Measurements from ENCODE around the gene AFAP1.
A peak's percentile ranks its signal among the peaks of the same experiment; 100 is the strongest.

Gene AFAP1

GRCh38 chr4:7733801-7734650 is 205.6 kb downstream of the AFAP1 start:
- no peak for DNase-seq

DNA sequence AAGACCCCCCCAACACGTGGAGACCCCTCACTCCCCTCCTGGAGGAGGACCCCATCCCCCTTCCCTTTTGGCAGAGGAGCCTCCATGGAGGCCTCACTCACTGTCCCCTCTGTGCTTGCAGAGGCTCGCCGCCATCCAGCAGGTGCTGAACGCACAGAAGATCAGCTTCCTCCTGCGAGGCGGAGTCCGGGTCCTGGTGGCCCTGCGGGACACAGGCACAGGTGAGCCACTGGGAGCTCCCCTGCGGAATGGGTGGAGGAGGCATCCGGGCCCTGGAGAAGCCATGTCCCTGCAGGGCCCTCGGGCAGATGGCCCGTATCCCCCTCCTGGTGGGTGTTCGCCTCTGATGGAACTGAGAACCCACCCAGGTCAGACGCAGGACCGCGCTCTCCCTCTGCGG is 206.5 kb downstream of the AFAP1 start:
- DNase-seq, result no peak

DNA sequence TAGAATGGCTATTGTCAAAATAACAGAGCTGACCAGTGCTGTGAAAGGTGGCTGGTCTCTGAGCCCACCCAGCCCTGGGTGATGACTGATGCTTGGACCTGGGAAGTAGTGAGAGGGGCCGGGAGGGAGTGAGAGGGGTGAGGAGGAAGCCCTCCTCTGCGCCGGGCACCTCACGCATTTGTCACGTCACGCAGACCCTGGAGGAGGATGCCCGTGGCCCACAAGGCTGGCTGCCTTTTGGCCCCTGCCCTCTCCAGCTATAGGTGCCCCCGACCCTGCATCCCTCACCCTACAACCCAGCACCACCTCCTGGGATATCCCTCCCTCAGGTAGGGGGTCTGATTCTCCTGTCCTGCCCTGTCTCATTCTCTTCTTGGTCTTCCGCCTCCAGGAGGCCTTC is 207.4 kb downstream of the AFAP1 start:
- DNase-seq, result no peak

GRCh38 chr4:7731437-7731836 is 208.2 kb downstream of the AFAP1 start:
- DNase-seq, result no peak

- no peak for DNase-seq
These were observed 211.9 kb downstream of the AFAP1 start for GRCh38 chr4:7727749-7728148.

DNA sequence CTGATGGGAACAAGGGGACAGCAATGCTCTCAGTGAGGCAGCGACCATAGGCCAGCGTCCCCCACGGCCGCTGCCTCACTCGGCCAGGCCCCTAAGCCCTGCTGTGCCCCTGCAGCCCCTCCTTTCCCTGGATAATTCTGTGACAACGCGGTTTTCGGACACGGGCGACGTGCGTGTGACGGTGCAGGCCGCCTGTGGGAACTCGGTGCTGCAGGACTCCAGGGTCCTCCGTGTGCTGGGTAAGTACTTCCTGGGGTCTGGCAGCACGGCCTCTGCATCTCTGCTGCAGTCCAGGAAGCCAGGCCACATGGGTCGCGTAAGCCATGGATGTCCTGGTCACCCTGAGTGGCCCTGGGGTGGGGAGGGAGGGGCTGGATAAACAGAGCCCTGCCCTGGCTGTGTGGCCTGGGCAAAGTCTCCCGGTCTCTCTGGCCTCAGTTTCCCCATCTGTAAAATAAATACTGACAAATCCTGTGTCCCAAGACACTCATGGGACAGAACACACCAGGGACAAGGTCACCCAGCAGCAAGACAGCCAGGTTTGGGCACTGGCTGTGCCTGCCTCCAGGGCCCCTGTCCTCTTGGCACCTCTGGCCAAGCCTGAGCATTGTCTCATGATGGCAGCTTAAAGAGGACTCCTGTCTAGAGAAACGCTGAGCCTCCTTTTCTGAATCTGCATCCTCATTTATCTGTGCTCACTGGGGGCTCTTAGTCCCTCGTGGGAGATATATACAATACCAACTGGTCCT is 212.8 kb downstream of the AFAP1 start:
- DNase-seq, result no peak

DNA sequence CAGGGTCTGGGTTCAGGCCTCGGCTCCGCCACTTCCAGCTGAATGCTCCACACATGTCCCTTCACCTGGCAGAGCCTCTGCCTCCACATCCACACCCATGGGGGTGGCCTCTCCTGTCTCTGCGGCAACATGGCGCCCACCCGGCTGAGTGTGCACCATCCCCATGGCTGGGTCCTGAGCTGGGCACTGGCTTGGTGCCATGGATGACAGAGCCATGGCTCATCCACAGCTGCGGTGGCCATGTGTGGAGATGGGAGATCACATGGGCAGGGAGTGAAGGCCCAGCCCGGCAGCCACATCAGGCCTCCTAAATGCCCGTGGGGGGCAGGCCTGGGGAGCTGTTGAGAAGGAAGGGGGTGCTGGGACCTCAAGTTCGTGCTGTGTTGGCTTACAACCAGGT is 213.7 kb downstream of the AFAP1 start:
- no peak for DNase-seq

DNA sequence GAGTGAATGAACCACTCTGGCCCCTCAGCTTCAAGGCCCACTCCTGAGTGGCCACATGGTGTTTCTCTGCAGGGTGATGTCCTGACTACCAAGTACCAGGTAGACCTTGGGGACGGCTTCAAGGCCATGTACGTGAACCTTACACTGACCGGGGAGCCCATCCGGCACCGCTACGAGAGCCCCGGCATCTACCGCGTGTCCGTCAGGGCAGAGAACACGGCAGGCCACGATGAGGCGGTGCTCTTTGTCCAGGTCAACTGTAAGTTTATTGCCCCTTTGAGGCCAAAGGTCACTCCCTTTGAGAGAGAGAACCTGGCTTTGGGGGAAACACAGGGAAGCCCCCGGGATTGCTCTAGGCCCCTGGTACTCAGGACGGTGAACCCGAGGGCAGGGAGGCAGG is 216.0 kb downstream of the AFAP1 start:
- no peak for DNase-seq

DNA sequence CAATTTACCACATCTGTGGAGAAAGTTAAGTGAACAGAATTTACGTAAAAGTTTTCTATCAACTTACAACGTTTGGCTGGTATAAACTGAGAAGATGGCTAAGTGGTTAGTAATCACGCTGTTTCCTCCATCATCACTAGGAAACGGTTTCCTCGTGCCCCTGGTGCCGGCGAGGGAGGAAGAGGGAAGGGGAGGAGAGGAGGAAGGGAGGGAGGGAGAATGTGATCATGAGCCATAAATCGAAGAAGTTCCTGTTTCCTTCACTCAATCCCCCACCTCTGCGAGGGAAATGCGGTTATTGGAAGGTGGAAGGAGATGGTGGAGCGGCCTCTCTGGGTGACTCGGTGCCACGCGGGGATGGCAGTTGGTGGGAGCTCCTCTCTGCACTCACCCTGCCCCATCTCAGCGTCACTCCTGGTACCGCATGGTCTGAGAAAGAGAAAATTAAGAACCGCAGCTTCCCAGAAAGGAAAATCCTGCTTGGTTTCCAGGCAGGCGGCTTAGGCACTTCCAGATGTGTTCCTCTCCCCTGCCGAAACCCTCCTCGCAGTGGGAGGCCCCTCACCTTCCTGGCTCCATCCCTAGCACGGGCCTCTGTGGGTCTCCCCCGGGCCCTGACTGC is 216.8 kb downstream of the AFAP1 start:
- no peak for DNase-seq

DNA sequence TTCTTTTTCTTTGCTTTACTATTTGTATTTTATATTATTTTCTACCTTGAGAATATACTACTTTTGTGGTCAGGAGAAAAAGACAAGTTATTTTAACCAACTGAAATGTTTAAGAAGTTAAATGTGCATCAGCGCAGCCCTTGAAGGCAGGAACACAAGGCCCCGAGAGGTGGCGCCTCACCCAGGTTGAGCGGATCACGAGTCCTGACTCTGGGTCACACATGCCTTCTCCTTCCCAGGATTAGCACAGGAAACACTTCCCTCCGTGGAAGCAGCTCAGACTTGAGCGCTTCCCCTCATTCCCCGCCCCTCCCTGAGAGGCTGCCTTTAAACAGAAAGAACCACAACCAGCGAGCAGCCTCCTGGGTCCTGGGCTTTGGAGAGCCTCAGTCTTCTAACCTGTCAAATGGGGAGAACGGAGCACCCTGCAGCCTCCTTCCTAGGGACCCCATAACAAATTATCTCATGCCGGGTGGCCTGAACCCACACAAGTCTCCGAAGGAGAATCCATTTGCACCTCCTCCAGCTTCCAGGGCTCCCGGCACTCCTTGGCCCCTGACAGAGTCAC is 217.6 kb downstream of the AFAP1 start:
- no peak for DNase-seq

GRCh38 chr4:7719354-7720174 is 220.1 kb downstream of the AFAP1 start:
- DNase-seq, result peak; percentile 16

GRCh38 chr4:7717946-7718490 is 221.6 kb downstream of the AFAP1 start:
- no peak for DNase-seq

GRCh38 chr4:7717161-7717560 is 222.5 kb downstream of the AFAP1 start:
- DNase-seq, result no peak

GRCh38 chr4:7716010-7716721 is 223.5 kb downstream of the AFAP1 start:
- no peak for DNase-seq

GRCh38 chr4:7715271-7716009 is 224.2 kb downstream of the AFAP1 start:
- no peak for DNase-seq

DNA sequence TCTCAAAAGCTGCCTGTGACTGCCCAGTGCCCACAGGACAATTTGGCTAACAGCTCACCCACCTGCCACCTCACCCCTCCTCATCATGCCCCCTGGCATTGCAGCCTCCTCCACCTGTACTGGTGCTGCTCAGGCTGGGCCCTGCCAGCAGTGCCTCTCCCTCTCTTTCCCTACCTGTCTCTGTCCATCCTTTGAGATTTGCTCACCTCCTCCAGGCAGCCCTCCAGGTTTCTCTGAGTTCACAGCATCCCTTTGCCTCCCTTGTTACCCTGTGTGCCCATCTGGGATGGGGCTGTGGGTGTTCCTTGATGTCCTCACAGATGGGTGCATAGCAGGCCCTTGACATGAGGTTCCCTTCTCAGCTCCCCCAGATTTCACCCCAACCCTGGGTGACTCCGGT is 224.9 kb downstream of the AFAP1 start:
- no peak for DNase-seq

DNA sequence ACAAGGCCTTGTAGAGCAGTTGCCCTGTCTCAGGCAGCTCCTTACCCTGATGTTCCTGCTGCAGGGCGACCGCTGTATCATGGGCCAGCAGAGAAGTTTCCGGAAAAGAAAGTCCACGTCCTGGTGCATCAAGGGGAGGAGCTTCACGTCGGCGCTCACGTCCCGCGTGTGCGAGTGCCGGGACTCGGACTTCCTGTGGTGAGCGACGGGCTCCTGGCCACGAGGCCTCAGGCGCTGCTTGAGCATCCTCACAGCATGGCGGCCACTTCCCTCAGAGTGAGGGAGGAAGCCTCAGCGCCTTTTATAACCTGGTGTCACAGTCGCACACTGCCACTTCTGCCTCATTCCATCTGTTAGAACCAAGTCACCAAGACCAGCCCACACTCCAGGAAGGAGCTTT is 225.5 kb downstream of the AFAP1 start:
- no peak for DNase-seq

GRCh38 chr4:7713757-7714156 is 225.9 kb downstream of the AFAP1 start:
- no peak for DNase-seq

- DNase-seq, result no peak
These were observed 227.5 kb downstream of the AFAP1 start for GRCh38 chr4:7712021-7712671.

DNA sequence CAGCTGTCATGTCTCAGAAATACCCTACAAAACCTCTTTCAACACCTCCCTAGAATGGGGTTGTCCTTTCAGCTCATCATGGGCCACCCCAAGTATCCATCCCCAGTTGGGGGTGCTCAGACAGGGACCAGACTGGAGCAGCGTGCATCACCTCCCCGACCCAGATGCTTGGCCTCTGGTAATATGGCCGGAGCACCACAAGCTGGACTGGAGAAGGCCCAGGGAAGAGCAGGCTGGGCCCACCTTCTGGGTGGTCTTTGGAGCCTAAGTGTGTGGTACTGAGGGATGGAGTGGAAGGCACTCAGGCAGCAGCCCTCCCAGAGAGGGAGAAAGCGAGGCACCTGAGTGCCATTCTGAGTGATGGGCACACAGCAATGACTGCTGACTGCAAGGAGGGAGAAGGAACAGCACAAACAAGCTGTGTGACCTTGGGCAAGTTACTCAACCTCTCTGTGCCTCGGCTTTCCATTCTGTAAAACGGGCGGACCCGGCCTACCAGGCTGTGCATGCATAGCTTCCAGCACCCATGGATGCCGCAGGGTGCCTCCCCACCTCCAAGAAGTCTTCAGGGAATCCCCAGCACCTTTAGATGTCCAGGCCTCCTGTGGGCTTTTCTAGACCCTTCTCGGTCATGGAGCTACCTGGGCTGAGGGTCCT is 228.2 kb downstream of the AFAP1 start:
- DNase-seq, result no peak

Data from NCI-H1436 (cell line).